ENCODE results near the gene DPEP2NB. TPM values are rescaled to one million over a fixed set of nuclear protein-coding genes. Genes with fewer than 3 reads are reported as not detected.
"Not testable (repeated sequence)": the region's sequence is repeated elsewhere in the genome, so short reads cannot be mapped to it uniquely, and the experiment has no call there.

The DPEP2NB gene
- total RNA-seq, 1 experiment from 2014 or later = not detected

DNA sequence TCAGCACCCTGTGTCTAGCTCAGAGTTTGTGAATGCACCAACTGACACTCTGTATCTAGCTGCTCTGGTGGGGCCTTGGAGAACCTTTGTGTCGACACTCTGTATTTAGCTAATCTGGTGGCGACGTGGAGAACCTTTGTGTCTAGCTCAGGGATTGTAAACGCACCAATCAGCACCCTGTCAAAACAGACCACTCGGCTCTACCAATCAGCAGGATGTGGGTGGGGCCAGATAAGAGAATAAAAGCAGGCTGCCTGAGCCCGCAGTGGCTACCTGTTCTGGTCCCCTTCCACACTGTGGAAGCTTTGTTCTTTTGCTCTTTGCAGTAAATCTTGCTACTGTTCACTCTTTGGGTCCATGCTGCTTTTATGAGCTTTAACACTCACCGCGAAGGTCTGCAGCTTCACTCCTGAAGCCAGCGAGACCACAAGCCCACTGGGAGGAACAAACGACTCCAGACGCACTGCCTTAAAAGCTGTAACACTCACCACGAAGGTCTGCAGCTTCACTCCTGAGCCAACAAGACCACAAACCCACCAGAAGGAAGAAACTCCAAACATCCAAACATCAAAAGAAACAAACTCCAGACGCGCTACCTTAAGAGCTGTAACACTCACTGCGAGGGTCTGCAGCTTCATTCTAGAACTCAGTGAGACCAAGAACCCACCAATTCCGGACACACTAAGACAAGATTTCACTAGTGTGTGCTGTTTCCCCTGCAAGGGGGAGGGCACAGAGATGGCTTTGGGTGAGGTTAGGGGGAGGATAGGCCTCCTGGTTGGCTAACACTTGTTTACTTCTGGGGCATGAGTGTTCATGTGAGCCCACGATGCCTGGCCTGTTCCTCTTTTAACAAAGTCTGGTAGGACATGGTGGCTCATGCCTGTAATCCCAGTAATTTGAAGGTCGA is 16.7 kb downstream of the DPEP2NB start, which contains the start of gene DPEP2:
Gene DPEP2 (minus strand): TSS at position 706 of the 910 bp plus-strand sequence. CDS start 6,272 bp downstream, outside the sequence.
- not testable (repeated sequence) for H3K36me3 ChIP-seq (replicated peaks; ENCODE audit: control insufficient read depth, insufficient read depth, low read length); H3K4me3 ChIP-seq (ENCODE audit: insufficient read depth, low read depth, low read length); H3K27me3 ChIP-seq (ENCODE audit: control insufficient read depth, insufficient read depth, low read length)
- DNase-seq = peak; percentile 6

- not testable (repeated sequence) for H3K27me3 ChIP-seq (ENCODE audit: control insufficient read depth, insufficient read depth, low read length); H3K4me3 ChIP-seq (ENCODE audit: insufficient read depth, low read depth, low read length); DNase-seq; H3K36me3 ChIP-seq (replicated peaks; ENCODE audit: control insufficient read depth, insufficient read depth, low read length)
These were observed 17.4 kb downstream of the DPEP2NB start for GRCh38 chr16:67998231-67998778.

DNA sequence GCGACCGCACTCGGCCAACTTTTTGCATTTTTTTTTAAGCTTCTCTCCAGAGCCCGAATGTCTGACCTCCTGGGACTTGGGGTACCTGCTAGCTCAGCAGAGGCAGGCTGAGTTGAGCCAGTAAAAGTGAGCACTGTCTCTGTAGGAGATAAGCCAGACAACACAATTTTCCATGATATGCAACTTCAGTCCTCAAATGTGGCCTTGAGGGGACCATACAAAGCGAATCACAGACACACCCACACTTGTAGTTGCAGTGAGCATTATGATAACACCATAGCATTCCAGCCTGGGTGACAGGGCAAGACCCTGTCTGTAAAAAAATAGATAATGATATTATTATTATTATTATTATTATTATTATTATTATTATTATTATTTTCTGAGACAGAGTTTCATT is 19.0 kb downstream of the DPEP2NB start:
- DNase-seq = peak; percentile 5
- H3K27me3 ChIP-seq (ENCODE audit: control insufficient read depth, insufficient read depth, low read length) = peaks cover 6% of the 10 kb centered on the region; the same call in 1 of the 2 replicates

GRCh38 chr16:67995423-67995822 is 20.3 kb downstream of the DPEP2NB start:
- Histone ChIP-seq H3K4me3 (ENCODE audit: insufficient read depth, low read depth, low read length) (no peak overlapping the region), H3K27me3 (ENCODE audit: control insufficient read depth, insufficient read depth, low read length) (peaks cover 6% of the 10 kb centered on the region; the same call in 1 of the 2 replicates), H3K36me3 (replicated peaks; ENCODE audit: control insufficient read depth, insufficient read depth, low read length) (no peaks in the 10 kb centered on the region)
- no peak for DNase-seq

More for the DNA sequence above, 19.0 kb downstream of the DPEP2NB start:
- H3K36me3 ChIP-seq (replicated peaks; ENCODE audit: control insufficient read depth, insufficient read depth, low read length) = no peaks in the 10 kb centered on the region
- H3K4me3 ChIP-seq (ENCODE audit: insufficient read depth, low read depth, low read length) = no peak overlapping the region

GRCh38 chr16:67994040-67994408 is 21.7 kb downstream of the DPEP2NB start:
- DNase-seq; H3K27me3 ChIP-seq (ENCODE audit: control insufficient read depth, insufficient read depth, low read length); H3K36me3 ChIP-seq (replicated peaks; ENCODE audit: control insufficient read depth, insufficient read depth, low read length); H3K4me3 ChIP-seq (ENCODE audit: insufficient read depth, low read depth, low read length): not testable (repeated sequence)

- no peak overlapping the region for H3K4me3 ChIP-seq (ENCODE audit: insufficient read depth, low read depth, low read length)
- H3K27me3 ChIP-seq (ENCODE audit: control insufficient read depth, insufficient read depth, low read length) = peaks cover 6% of the 10 kb centered on the region; the same call in 1 of the 2 replicates
- no peaks in the 10 kb centered on the region for H3K36me3 ChIP-seq (replicated peaks; ENCODE audit: control insufficient read depth, insufficient read depth, low read length)
- DNase-seq = peak; percentile 97
These were observed 22.3 kb downstream of the DPEP2NB start for GRCh38 chr16:67993207-67994039.

DNA sequence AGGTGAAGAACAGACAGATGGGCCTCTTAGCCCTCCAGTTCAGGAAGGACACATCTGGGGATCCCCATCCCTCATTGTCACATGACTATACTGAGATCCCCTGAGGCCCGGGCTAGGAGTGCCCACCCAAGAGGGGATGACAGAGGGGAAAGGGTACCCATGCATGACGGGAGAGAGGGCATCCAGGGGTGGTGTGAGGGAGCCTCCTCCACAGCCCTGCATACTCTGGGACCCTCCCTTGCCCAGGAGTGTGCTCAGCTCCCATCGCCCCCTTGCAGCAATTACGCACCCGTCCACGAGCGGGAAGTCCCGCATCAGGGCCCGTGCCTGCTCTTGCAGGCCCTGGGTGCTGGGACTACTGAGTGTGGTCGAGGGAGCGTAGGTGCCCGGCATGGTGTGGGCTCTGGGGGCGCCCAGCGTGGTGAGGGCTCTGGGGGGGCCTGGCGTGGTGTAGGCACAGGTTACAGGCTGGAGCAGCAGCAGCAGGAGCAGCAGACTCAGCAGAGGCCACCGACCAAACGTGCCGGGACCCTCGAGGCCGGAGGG is 23.0 kb downstream of the DPEP2NB start:
- no peak overlapping the region for H3K4me3 ChIP-seq (ENCODE audit: insufficient read depth, low read depth, low read length)

DNA sequence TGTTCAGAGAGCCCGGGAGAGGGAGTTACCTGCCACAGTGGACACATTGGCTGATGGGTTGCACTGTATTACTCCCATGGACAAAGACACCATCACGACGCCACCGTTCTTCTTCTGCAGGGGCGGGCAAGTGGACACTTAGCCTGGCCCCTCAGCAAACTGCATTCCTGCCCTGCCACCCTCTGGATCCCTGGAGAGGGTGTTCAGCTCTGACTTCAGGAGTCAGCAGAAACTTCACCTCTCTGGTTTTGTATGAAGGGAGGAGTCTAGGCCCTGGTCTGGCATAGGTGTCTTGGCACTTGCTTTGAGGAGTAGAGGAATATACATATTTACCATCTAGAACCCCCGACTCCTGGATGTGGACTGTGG is 25.7 kb downstream of the DPEP2NB start:
- Histone ChIP-seq H3K36me3 (replicated peaks; ENCODE audit: control insufficient read depth, insufficient read depth, low read length) (no peaks in the 10 kb centered on the region), H3K27me3 (ENCODE audit: control insufficient read depth, insufficient read depth, low read length) (peaks cover 6% of the 10 kb centered on the region; the same call in 1 of the 2 replicates), H3K4me3 (ENCODE audit: insufficient read depth, low read depth, low read length) (no peak overlapping the region)
- DNase-seq = peak; percentile 4

More for the DNA sequence above, 23.0 kb downstream of the DPEP2NB start:
- DNase-seq = no peak
- Histone ChIP-seq H3K27me3 (ENCODE audit: control insufficient read depth, insufficient read depth, low read length) (peaks cover 6% of the 10 kb centered on the region; the same call in 1 of the 2 replicates), H3K36me3 (replicated peaks; ENCODE audit: control insufficient read depth, insufficient read depth, low read length) (no peaks in the 10 kb centered on the region)

- Histone ChIP-seq H3K27me3 (ENCODE audit: control insufficient read depth, insufficient read depth, low read length) (peaks cover 6% of the 10 kb centered on the region; the same call in 1 of the 2 replicates), H3K4me3 (ENCODE audit: insufficient read depth, low read depth, low read length) (no peak overlapping the region), H3K36me3 (replicated peaks; ENCODE audit: control insufficient read depth, insufficient read depth, low read length) (no peaks in the 10 kb centered on the region)
- peak; percentile 9 for DNase-seq
These were observed 26.2 kb downstream of the DPEP2NB start for GRCh38 chr16:67989322-67990017.

DNA sequence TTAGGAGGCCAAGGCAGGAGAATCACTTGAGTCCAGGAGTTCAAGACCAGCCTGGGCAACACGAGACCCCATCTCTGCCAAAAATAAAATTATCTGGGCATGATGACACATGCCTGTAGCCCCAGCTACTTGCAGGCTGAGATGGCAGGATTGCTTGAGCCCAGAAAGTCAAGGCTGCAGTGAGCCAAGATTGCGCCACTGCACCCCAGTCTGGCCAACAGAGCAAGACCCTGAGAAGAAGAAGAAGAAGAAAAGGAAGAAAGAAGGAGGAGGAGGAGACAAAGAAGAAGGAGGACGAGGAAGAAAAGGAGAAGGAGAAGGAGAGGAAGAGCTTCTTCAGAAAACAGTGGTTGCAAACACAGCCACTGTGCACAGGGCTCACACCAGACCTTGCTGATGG is 27.0 kb downstream of the DPEP2NB start:
- peaks cover 6% of the 10 kb centered on the region; the same call in 1 of the 2 replicates for H3K27me3 ChIP-seq (ENCODE audit: control insufficient read depth, insufficient read depth, low read length)
- no peak overlapping the region for H3K4me3 ChIP-seq (ENCODE audit: insufficient read depth, low read depth, low read length)
- no peak for DNase-seq
- H3K36me3 ChIP-seq (replicated peaks; ENCODE audit: control insufficient read depth, insufficient read depth, low read length) = no peaks in the 10 kb centered on the region

DNA sequence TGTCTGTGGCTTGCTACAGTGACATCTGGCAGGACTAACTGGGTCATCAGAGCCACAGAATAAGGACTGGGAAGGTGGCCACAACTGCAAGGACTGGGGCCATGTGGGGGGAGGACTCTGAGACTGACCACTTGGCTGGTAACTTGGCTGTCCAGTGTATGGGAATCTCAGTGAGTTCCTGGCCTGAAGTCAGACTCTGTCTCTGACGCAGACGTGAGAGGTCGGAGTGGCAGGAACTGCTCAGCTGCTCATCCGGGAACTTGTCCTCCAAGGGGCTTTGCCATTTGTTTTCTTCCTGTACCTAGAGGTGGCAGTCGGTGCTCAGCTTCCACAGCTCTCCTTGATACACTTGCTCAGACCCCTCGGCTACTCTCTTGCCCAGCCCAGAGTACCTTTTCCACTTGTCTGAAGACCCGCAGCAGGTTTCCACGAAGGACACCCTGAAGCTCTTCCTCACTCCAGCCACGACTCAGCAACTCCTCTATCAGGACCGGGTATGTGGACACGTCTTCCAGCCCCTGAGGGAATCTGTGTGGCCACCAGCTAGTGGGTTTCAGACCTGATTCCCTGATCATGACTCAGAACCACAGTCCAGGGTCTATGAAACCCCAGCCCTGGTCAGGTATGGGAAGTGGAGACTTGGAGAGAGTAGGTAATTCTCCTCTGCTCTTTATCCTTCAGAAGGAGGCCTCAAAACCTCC is 28.1 kb downstream of the DPEP2NB start:
- DNase-seq = peak; percentile 4
- H3K36me3 ChIP-seq (replicated peaks; ENCODE audit: control insufficient read depth, insufficient read depth, low read length) = no peaks in the 10 kb centered on the region
- peaks cover 1% of the 10 kb centered on the region; the same call in 1 of the 2 replicates for H3K27me3 ChIP-seq (ENCODE audit: control insufficient read depth, insufficient read depth, low read length)
- H3K4me3 ChIP-seq (ENCODE audit: insufficient read depth, low read depth, low read length) = no peak overlapping the region

DNA sequence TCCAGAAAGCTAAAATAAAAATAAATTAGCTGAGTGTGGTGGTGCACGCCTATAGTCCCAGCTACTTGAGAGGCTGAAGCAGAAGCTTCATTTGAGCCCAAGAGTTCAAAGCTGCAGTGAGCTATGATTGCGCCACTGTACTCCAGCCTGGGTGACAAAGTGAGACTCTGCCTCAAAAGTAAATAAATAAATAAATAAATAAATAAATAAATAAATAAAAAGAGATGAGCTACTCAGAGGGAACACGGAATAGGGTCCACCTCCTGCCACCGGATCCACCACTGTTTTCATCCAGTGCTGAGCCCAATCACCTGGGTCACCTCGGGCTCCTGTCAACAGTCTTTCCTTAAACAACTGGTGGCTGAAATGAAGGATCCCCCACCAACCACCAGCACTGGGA is 28.8 kb downstream of the DPEP2NB start:
- DNase-seq = peak; percentile 8
- Histone ChIP-seq H3K27me3 (ENCODE audit: control insufficient read depth, insufficient read depth, low read length) (no peaks in the 10 kb centered on the region), H3K4me3 (ENCODE audit: insufficient read depth, low read depth, low read length) (no peak overlapping the region), H3K36me3 (replicated peaks; ENCODE audit: control insufficient read depth, insufficient read depth, low read length) (no peaks in the 10 kb centered on the region)

DNA sequence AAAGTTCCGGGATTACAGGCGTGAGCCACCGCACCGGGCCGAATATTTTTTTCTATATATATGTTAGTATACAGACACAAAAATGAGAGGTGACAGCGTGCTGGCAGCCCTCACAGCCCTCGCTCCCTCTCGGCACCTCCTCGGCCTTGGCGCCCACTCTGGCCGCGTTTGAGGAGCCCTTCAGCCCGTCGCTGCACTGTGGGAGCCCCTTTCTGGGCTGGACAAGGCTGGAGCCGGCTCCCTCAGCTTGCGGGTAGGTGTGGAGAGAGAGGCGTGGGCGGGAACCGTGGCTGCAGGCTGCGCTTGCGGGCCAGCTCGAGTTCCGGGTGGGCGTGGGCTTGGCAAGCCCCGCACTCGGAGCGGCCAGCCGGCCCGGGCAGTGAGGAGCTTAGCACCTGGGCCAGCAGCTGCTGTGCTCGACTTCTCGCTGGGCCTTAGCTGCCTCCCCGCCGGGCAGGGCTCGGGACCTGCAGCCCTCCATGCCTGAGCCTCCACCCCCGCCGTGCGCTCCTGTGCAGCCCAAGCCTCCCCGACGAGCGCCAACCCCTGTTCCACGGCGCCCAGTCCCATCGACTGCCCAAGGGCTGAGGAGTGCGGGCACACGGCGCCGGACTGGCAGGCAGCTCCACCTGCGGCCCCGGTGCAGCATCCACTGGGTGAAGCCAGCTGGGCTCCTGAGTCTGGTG is 33.6 kb downstream of the DPEP2NB start:
- no peak for DNase-seq

More for the DNA sequence above, 33.6 kb downstream of the DPEP2NB start:
- Histone ChIP-seq H3K36me3 (replicated peaks; ENCODE audit: control insufficient read depth, insufficient read depth, low read length) (no peaks in the 10 kb centered on the region), H3K27me3 (ENCODE audit: control insufficient read depth, insufficient read depth, low read length) (no peaks in the 10 kb centered on the region; the same call in 1 of the 2 replicates), H3K4me3 (ENCODE audit: insufficient read depth, low read depth, low read length) (no peak overlapping the region)

All from H7 (cell line).